OCI-LY3 (cell line): Measurements from ENCODE around the gene CADM2.

Experiments used
- EZH2phosphoT487 ChIP-seq: fragments of 200-600 bp; shearing (Covaris generic); IDR thresholded peaks from 2 replicates; pipeline ENCODE4 v1.6.1; 2018; ENCODE audit warnings: antibody characterized with exemption, mixed run types, low read depth
- TF ChIP-seq, protein P1 (sequence below): fragments of 200-600, 300-600 bp; sonication (generic); IDR thresholded peaks from 2 replicates; pipeline ENCODE4 v1.5.1; 2014; ENCODE audit warnings: antibody characterized with exemption, low read length, low read depth

DNA sequence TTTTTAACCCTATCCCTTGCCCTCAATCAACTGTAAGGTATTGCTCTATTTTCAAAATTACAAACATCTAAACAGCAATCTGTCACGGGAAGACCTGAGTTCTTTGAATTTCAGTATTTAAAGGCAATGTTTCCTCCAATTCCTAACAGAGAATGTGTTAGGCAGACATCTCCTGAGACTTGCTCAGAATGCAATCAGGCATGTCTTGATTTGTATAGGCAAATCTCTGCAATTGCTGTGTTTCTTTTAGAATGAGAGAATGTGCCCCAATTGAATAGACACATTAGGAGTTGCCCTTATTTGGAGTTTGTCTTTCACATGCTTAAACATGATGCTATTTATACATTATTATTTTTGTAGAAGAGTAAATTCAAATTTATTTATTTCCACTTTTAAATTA lies 205.6 kb downstream of the CADM2 start:
- TF ChIP-seq, protein P1, sequence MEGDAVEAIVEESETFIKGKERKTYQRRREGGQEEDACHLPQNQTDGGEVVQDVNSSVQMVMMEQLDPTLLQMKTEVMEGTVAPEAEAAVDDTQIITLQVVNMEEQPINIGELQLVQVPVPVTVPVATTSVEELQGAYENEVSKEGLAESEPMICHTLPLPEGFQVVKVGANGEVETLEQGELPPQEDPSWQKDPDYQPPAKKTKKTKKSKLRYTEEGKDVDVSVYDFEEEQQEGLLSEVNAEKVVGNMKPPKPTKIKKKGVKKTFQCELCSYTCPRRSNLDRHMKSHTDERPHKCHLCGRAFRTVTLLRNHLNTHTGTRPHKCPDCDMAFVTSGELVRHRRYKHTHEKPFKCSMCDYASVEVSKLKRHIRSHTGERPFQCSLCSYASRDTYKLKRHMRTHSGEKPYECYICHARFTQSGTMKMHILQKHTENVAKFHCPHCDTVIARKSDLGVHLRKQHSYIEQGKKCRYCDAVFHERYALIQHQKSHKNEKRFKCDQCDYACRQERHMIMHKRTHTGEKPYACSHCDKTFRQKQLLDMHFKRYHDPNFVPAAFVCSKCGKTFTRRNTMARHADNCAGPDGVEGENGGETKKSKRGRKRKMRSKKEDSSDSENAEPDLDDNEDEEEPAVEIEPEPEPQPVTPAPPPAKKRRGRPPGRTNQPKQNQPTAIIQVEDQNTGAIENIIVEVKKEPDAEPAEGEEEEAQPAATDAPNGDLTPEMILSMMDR: no peak
- no peak for TF ChIP-seq EZH2phosphoT487
